GM23248 (cell line): Measurements from ENCODE around the gene COX4I1. TPM values are rescaled to one million over a fixed set of nuclear protein-coding genes. Genes with fewer than 3 reads are reported as not detected.

Experiments
- DNase-seq: peaks from one replicate; pipeline ENCODE4 v3.0.0-alpha.2; 2015
- H2AFZ ChIP-seq: fragments of 200-600 bp; sonication (generic); 2 replicates; pipeline ENCODE4 v1.6.1; 2016; ENCODE audit warnings: antibody characterized with exemption
- H3F3A ChIP-seq: fragments of 200-600 bp; sonication (generic); 2 replicates; pipeline ENCODE4 v1.6.1; 2016; ENCODE audit warnings: mild to moderate bottlenecking, antibody characterized with exemption, mixed run types; ENCODE audit not compliant: insufficient read depth
- H3K27ac ChIP-seq: fragments of 200-600 bp; sonication (generic); 2 replicates; pipeline ENCODE4 v1.5.1; 2016; ENCODE audit warnings: mild to moderate bottlenecking
- H3K27me3 ChIP-seq: fragments of 200-600 bp; sonication (generic); replicated peaks from 2 replicates; pipeline ENCODE4 v1.6.1; 2016; ENCODE audit warnings: mild to moderate bottlenecking; ENCODE audit not compliant: insufficient read depth
- H3K36me3 ChIP-seq: fragments of 200-600 bp; sonication (generic); 2 replicates; pipeline ENCODE4 v1.6.1; 2016; ENCODE audit warnings: low read depth, mild to moderate bottlenecking
- H3K4me1 ChIP-seq: fragments of 200-600 bp; sonication (generic); 2 replicates; pipeline ENCODE4 v1.6.1; 2016; ENCODE audit warnings: mild to moderate bottlenecking; ENCODE audit not compliant: insufficient read depth
- H3K4me2 ChIP-seq: fragments of 200-600 bp; sonication (generic); one replicate; pipeline ENCODE4 v1.6.1; 2016; ENCODE audit warnings: mild to moderate bottlenecking; ENCODE audit not compliant: unreplicated experiment
- H3K4me3 ChIP-seq: fragments of 200-600 bp; sonication (generic); 2 replicates; pipeline ENCODE4 v1.5.1; 2016; ENCODE audit warnings: mild to moderate bottlenecking
- H3K79me2 ChIP-seq: fragments of 200-600 bp; sonication (generic); 2 replicates; pipeline ENCODE4 v1.6.1; 2016; ENCODE audit warnings: mild to moderate bottlenecking; ENCODE audit not compliant: insufficient read depth
- H3K9ac ChIP-seq: fragments of 200-600 bp; sonication (generic); 2 replicates; pipeline ENCODE4 v1.6.1; 2016; ENCODE audit warnings: mild to moderate bottlenecking
- H3K9me2 ChIP-seq: fragments of 200-600 bp; sonication (generic); 2 replicates; pipeline ENCODE4 v1.6.1; 2016; ENCODE audit warnings: mixed run types, mild to moderate bottlenecking, moderate library complexity; ENCODE audit not compliant: insufficient read depth
- H3K9me3 ChIP-seq: fragments of 200-600 bp; sonication (generic); one replicate; pipeline ENCODE4 v1.6.1; 2017; ENCODE audit warnings: low read depth
- H4K20me1 ChIP-seq: fragments of 200-600 bp; sonication (generic); 2 replicates; pipeline ENCODE4 v1.6.0; 2016; ENCODE audit not compliant: insufficient read depth
- EZH2 ChIP-seq: fragments of 200-600 bp; sonication (generic); IDR thresholded peaks from 2 replicates; pipeline ENCODE4 v1.6.1; 2018; ENCODE audit warnings: antibody characterized with exemption, mild to moderate bottlenecking; ENCODE audit not compliant: insufficient read depth, poor library complexity, severe bottlenecking
- EZH2phosphoT487 ChIP-seq: fragments of 200-600 bp; sonication (generic); IDR thresholded peaks from 2 replicates; pipeline ENCODE4 v1.6.1; 2018; ENCODE audit warnings: antibody characterized with exemption, moderate library complexity, mild to moderate bottlenecking, low read depth; ENCODE audit not compliant: insufficient read depth
- WGBS, 2 experiments: methylation state at CpG; one replicate each; pipeline ENCODE4 v1.1.6; 2015 to 2017; ENCODE audit warnings: low lambda C conversion rate in 2 of 2, low coverage in 1 of 2; ENCODE audit errors: missing lambda C conversion rate in 2 of 2; 5-methylcytosine and 5-hydroxymethylcytosine counted together
- in situ Hi-C: fragments of 300-500 bp; cut with MboI; formaldehyde crosslinking; loops from 2 replicates; pipeline ENCODE4 v1.15.0; 2020
- polyA plus RNA-seq: library from polyadenylated mRNA; unstranded; fragments of >200 nt; fragmentation: Nextera tagmentation; extraction: Ambion mirVana; gene quantifications from 2 replicates; pipeline ENCODE4 v1.2.1, GENCODE V29; 2016
- total RNA-seq: library from RNA; depleted of rRNA; stranded (reverse); fragments of >200 nt; shearing (Covaris generic); gene quantifications from 2 replicates; pipeline ENCODE4 v1.2.3, GENCODE V29; 2014

COX4I1 gene
- total and polyA plus RNA-seq, 2 experiments from 2014 or later = 390 to 566 TPM

DNA sequence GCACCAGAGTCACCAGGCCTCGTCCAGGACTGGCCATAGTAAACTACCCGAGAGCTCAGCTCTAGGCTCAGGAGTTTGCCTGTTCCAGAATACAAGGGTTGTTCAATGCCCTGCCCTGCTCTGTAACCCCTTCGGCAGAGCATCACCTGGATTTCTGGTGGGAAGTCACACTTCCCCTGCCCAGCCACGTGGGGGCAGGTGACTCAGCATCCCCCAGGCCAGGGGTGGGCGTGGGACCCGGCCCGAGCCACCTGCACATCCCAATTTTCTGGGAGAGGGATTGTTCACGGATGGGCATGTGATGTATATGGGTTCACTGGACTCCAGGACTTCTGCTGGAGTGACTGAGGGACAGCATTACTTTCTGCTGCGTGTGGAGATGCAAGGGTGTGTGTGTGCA, 25.8 kb downstream of the COX4I1 start:
- Histone ChIP-seq H3K4me2 (no peak overlapping the region), H3K9me3 (no peaks in the 10 kb centered on the region), H3K27me3 (0 out of 2 replicates have a peak, but pooled peaks cover 14% of the 10 kb centered on the region), H3K27ac (no peak overlapping the region), H3K9ac (no peak overlapping the region), H2AFZ (no peak overlapping the region), H3F3A (no peaks in the 10 kb centered on the region), H3K4me1 (no peaks in the 10 kb centered on the region), H4K20me1 (no peaks in the 10 kb centered on the region), H3K9me2 (no peaks in the 10 kb centered on the region), H3K36me3 (no peaks in the 10 kb centered on the region), H3K4me3 (no peak overlapping the region), H3K79me2 (no peaks in the 10 kb centered on the region)
- TF ChIP-seq EZH2 (no peak), EZH2phosphoT487 (no peak)
- DNase-seq = no peak
- in situ Hi-C loops = loop anchor here (10.0 to 25.0 kb wide), 3 partner anchors 159 to 687 kb away; partner anchors contain the start of gene FOXF1
- WGBS, 2 experiments = 48 to 57% methylated on average over 9 of the region's 9 CpGs

DNA sequence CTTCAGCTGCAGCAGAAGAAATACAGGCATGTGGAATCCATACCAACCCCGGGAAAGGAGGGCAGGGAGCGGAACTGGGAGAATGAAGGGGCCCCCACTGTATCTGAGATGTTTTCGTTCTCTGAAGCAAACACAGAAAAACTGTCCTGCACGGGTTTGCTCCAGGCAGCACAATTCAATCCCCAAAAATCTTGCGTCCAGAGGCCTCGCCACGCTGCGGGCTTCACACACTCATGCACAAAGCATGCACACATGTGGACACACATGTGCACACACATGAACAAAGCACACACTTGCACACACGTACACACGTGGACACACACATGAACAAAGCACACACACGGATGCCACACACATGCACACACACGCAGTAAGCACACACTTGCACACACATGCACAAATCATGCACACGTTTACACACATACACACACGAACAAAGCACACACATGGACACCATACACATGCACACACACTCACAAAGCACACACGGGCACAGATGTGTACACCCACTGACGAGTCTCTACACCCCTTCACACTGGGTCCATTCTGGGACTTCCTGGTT, 27.3 kb downstream of the COX4I1 start:
- Histone ChIP-seq H3K4me3 (no peak overlapping the region), H3K9me2 (no peaks in the 10 kb centered on the region), H3K4me2 (no peak overlapping the region), H3K36me3 (no peaks in the 10 kb centered on the region), H3K9ac (no peak overlapping the region), H3K9me3 (no peaks in the 10 kb centered on the region), H3K79me2 (no peaks in the 10 kb centered on the region), H4K20me1 (no peaks in the 10 kb centered on the region), H3K27ac (no peak overlapping the region), H3F3A (no peaks in the 10 kb centered on the region), H2AFZ (no peak overlapping the region), H3K27me3 (peaks cover 23% of the 10 kb centered on the region), H3K4me1 (no peaks in the 10 kb centered on the region)
- in situ Hi-C loops = loop anchor here (10.0 to 25.0 kb wide), 3 partner anchors 158 to 686 kb away; partner anchors contain the start of gene FOXF1
- WGBS, 2 experiments = 38 to 39% methylated on average over 16 of the region's 16 CpGs
- no peak for DNase-seq
- TF ChIP-seq EZH2 (no peak), EZH2phosphoT487 (no peak)

DNA sequence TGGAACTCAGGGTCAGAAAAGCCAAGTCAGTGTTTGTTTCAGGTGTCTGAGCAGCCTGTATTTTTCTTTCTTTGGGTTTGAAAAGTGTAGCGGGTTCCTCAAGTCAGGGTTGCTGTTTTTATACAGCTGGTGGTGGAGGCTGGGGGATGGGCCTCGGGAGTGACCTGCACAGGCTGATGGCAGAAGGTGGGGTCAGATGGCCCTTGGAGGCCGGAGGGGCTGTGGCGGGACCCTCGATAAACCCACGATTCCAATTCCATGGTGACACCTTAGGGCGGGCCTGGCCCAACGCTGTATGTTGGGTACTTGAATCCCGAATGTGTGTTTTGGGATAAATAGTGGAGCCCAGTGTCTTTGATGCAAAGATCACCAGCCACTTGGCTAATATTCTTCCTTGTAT, 28.7 kb downstream of the COX4I1 start:
- Histone ChIP-seq H2AFZ (no peak overlapping the region), H3K4me2 (no peak overlapping the region), H3K4me1 (no peaks in the 10 kb centered on the region), H3F3A (no peaks in the 10 kb centered on the region), H3K79me2 (no peaks in the 10 kb centered on the region), H3K36me3 (no peaks in the 10 kb centered on the region), H3K9ac (no peak overlapping the region), H3K27me3 (peaks cover 30% of the 10 kb centered on the region), H3K9me3 (no peaks in the 10 kb centered on the region), H3K9me2 (no peaks in the 10 kb centered on the region), H4K20me1 (no peaks in the 10 kb centered on the region), H3K27ac (no peak overlapping the region), H3K4me3 (no peak overlapping the region)
- in situ Hi-C loops = loop anchor here (10.0 to 25.0 kb wide), 3 partner anchors 157 to 684 kb away; partner anchors contain the start of gene FOXF1
- 58 to 66% methylated on average over 9 of the region's 9 CpGs for WGBS, 2 experiments
- no peak for TF ChIP-seq EZH2
- no peak for TF ChIP-seq EZH2phosphoT487
- DNase-seq = no peak

DNA sequence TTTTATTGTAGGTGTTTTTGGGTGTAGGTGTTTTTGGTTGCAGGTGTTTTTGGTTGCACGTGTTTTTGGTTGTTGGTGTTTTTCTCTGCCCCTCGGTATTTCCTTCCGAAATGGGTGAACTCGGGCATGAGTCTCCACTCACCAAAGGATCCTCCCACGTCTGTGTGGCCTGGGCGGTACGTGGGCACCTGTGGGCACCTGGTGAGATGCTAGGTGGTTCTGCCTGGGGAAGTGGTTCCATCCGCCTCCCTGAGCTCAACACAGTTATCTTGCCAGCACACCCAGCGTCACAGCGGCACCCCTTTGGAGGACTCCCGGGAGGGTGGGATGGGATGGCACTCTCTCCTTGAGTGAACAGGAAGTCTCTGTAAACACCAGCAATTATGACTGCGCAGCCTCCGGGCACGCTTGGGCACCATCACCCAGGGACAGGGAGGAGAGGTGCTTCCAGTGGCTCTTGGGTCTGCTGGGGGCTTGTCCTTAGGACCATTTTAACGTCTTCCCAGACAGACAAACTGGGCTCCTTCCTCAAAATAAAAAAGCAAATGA, 29.8 kb downstream of the COX4I1 start:
- in situ Hi-C loops = loop anchor here (10.0 to 25.0 kb wide), 3 partner anchors 156 to 683 kb away; partner anchors contain the start of gene FOXF1
- H3K27ac ChIP-seq = no peak overlapping the region
- no peaks in the 10 kb centered on the region for H3F3A ChIP-seq
- no peak overlapping the region for H2AFZ ChIP-seq
- TF ChIP-seq EZH2 (no peak), EZH2phosphoT487 (no peak)
- DNase-seq = no peak
- 74 to 80% methylated on average over 14 to 15 of the region's 15 CpGs for WGBS, 2 experiments
- peaks cover 30% of the 10 kb centered on the region for H3K27me3 ChIP-seq
- H3K9me3 ChIP-seq = no peaks in the 10 kb centered on the region
- no peaks in the 10 kb centered on the region for H3K36me3 ChIP-seq
- no peaks in the 10 kb centered on the region for H3K9me2 ChIP-seq
- H3K4me3 ChIP-seq = no peak overlapping the region
- H3K4me2 ChIP-seq = no peak overlapping the region
- no peak overlapping the region for H3K9ac ChIP-seq
- no peaks in the 10 kb centered on the region for H3K79me2 ChIP-seq
- H4K20me1 ChIP-seq = no peaks in the 10 kb centered on the region
- H3K4me1 ChIP-seq = no peaks in the 10 kb centered on the region
